Astrocyte (in vitro differentiated cells and primary cell): Measurements from ENCODE around the gene CCL13. TPM values are rescaled to one million over a fixed set of nuclear protein-coding genes. Genes with fewer than 3 reads are reported as not detected.

ENCODE experiments used
- DNase-seq: peaks from one replicate; pipeline ENCODE4 v3.0.0-alpha.2; 2010; ENCODE audit warnings: low read depth
- FAIRE-seq: peaks from 2 replicates; lab custom pipeline; 2011; peaks lifted over from hg19 to GRCh38; lab: Jason Lieb, UNC
- H2AFZ ChIP-seq: 2 replicates; pipeline ENCODE4 v1.6.0; 2012; ENCODE audit warnings: low read depth, low read length, inconsistent platforms
- H3K27ac ChIP-seq: 2 replicates; pipeline ENCODE4 v1.5.1; 2011; ENCODE audit warnings: low read depth, low read length, inconsistent platforms
- H3K27me3 ChIP-seq: 2 replicates; pipeline ENCODE4 v1.6.0; 2011; ENCODE audit warnings: low read length, inconsistent platforms; ENCODE audit not compliant: insufficient read depth
- H3K36me3 ChIP-seq: 2 replicates; pipeline ENCODE4 v1.5.1; 2011; ENCODE audit warnings: low read length, inconsistent platforms; ENCODE audit not compliant: insufficient read depth
- H3K4me1 ChIP-seq: 2 replicates; pipeline ENCODE4 v1.5.1; 2011; ENCODE audit warnings: low read length, inconsistent platforms; ENCODE audit not compliant: insufficient read depth
- H3K4me2 ChIP-seq: 2 replicates; pipeline ENCODE4 v1.6.0; 2012; ENCODE audit warnings: low read length, inconsistent platforms
- H3K4me3 ChIP-seq: 2 replicates; pipeline ENCODE4 v1.5.1; 2011; ENCODE audit warnings: low read depth, mild to moderate bottlenecking, low read length, inconsistent platforms; ENCODE audit not compliant: insufficient read depth
- H3K79me2 ChIP-seq: 2 replicates; pipeline ENCODE4 v1.6.0; 2012; ENCODE audit warnings: mild to moderate bottlenecking, low read length, inconsistent platforms; ENCODE audit not compliant: insufficient read depth
- H3K9ac ChIP-seq: 2 replicates; pipeline ENCODE4 v1.6.0; 2012; ENCODE audit warnings: mild to moderate bottlenecking, low read length, inconsistent platforms
- H3K9me3 ChIP-seq: 2 replicates; pipeline ENCODE4 v1.5.1; 2012; ENCODE audit warnings: low read depth, mild to moderate bottlenecking, low read length, inconsistent platforms; ENCODE audit not compliant: insufficient read depth
- H4K20me1 ChIP-seq: 2 replicates; pipeline ENCODE4 v1.6.0; 2012; ENCODE audit warnings: low read length, inconsistent platforms; ENCODE audit not compliant: insufficient read depth
- H3K27ac Mint-ChIP-seq: one replicate; pipeline ENCODE4 v1.8.0; 2021; ENCODE audit warnings: mild to moderate bottlenecking, mixed read lengths; ENCODE audit not compliant: unreplicated experiment
- H3K27me3 Mint-ChIP-seq: one replicate; pipeline ENCODE4 v1.8.0; 2021; ENCODE audit warnings: low read depth, mixed read lengths; ENCODE audit not compliant: unreplicated experiment
- H3K36me3 Mint-ChIP-seq: one replicate; pipeline ENCODE4 v1.8.0; 2021; ENCODE audit warnings: low read depth, mixed read lengths; ENCODE audit not compliant: unreplicated experiment
- H3K4me1 Mint-ChIP-seq: one replicate; pipeline ENCODE4 v1.8.0; 2021; ENCODE audit warnings: low read depth, mixed read lengths; ENCODE audit not compliant: unreplicated experiment
- H3K4me3 Mint-ChIP-seq: one replicate; pipeline ENCODE4 v1.8.0; 2021; ENCODE audit warnings: mild to moderate bottlenecking, moderate library complexity, mixed read lengths; ENCODE audit not compliant: unreplicated experiment
- H3K9me3 Mint-ChIP-seq: one replicate; pipeline ENCODE4 v1.8.0; 2021; ENCODE audit warnings: mild to moderate bottlenecking, mixed read lengths; ENCODE audit not compliant: unreplicated experiment
- CTCF ChIP-seq: IDR thresholded peaks from 2 replicates; pipeline ENCODE4 v1.5.1; 2011; ENCODE audit warnings: low read depth, mild to moderate bottlenecking, inconsistent platforms, low read length, moderate library complexity; ENCODE audit not compliant: insufficient read depth
- EZH2 ChIP-seq: IDR thresholded peaks from 2 replicates; pipeline ENCODE4 v1.6.1; 2012; ENCODE audit warnings: mild to moderate bottlenecking, low read length, inconsistent platforms; ENCODE audit not compliant: insufficient read depth
- total RNA-seq: library from RNA; stranded (reverse); gene quantifications from 2 replicates; pipeline ENCODE4 v1.2.1, GENCODE V29; 2021

Gene CCL13
- total RNA-seq, 1 donor from 2014 or later = not detected

GRCh38 chr17:34374457-34374856 lies 18.2 kb downstream of the CCL13 start:
- H3K9me3 Mint-ChIP-seq = no peaks in the 10 kb centered on the region
- Histone ChIP-seq H3K79me2 (no peaks in the 10 kb centered on the region), H3K9ac (no peak overlapping the region), H3K36me3 (no peaks in the 10 kb centered on the region), H3K27ac (no peak overlapping the region), H2AFZ (no peak overlapping the region), H4K20me1 (no peaks in the 10 kb centered on the region), H3K4me3 (no peak overlapping the region), H3K27me3 (peaks cover 3% of the 10 kb centered on the region), H3K4me2 (no peak overlapping the region), H3K4me1 (no peaks in the 10 kb centered on the region), H3K9me3 (no peaks in the 10 kb centered on the region)
- peaks cover 18% of the 10 kb centered on the region for H3K27me3 Mint-ChIP-seq
- DNase-seq (no peak), FAIRE-seq (no peak)
- peaks cover 16% of the 10 kb centered on the region for H3K4me1 Mint-ChIP-seq
- no peak for TF ChIP-seq EZH2
- no peak for TF ChIP-seq CTCF
- H3K36me3 Mint-ChIP-seq = no peaks in the 10 kb centered on the region
- no peak overlapping the region for H3K27ac Mint-ChIP-seq
- H3K4me3 Mint-ChIP-seq = no peak overlapping the region

GRCh38 chr17:34375426-34375997 lies 19.2 kb downstream of the CCL13 start:
- Histone ChIP-seq H3K9me3 (no peaks in the 10 kb centered on the region), H3K79me2 (no peaks in the 10 kb centered on the region), H3K4me3 (no peak overlapping the region), H3K4me1 (no peaks in the 10 kb centered on the region), H3K36me3 (no peaks in the 10 kb centered on the region), H3K4me2 (no peak overlapping the region), H4K20me1 (no peaks in the 10 kb centered on the region), H2AFZ (no peak overlapping the region), H3K9ac (no peak overlapping the region), H3K27me3 (peaks cover 3% of the 10 kb centered on the region), H3K27ac (no peak overlapping the region)
- FAIRE-seq = no peak
- Mint-ChIP-seq H3K27me3 (peaks cover 13% of the 10 kb centered on the region), H3K4me1 (peaks cover 23% of the 10 kb centered on the region), H3K27ac (no peak overlapping the region), H3K9me3 (no peaks in the 10 kb centered on the region), H3K4me3 (no peak overlapping the region), H3K36me3 (no peaks in the 10 kb centered on the region)
- DNase-seq = no peak
- TF ChIP-seq EZH2 (no peak), CTCF (no peak)

- H3K9me3 ChIP-seq = no peaks in the 10 kb centered on the region
- peaks cover 3% of the 10 kb centered on the region for H3K27me3 ChIP-seq
- H4K20me1 ChIP-seq = no peaks in the 10 kb centered on the region
- H3K4me1 ChIP-seq = no peaks in the 10 kb centered on the region
- no peak overlapping the region for H2AFZ ChIP-seq
- no peak overlapping the region for H3K4me3 ChIP-seq
- H3K27me3 Mint-ChIP-seq = peaks cover 13% of the 10 kb centered on the region
- no peak for DNase-seq
- no peaks in the 10 kb centered on the region for H3K36me3 ChIP-seq
- H3K4me2 ChIP-seq = no peak overlapping the region
- no peaks in the 10 kb centered on the region for H3K79me2 ChIP-seq
- no peak overlapping the region for H3K9ac ChIP-seq
- H3K4me1 Mint-ChIP-seq = peaks cover 18% of the 10 kb centered on the region
- no peak overlapping the region for H3K27ac ChIP-seq
- no peaks in the 10 kb centered on the region for H3K9me3 Mint-ChIP-seq
- H3K27ac Mint-ChIP-seq = peak overlapping the region; percentile 9
- TF ChIP-seq CTCF = no peak
- TF ChIP-seq EZH2 = no peak
- FAIRE-seq = no peak
- H3K4me3 Mint-ChIP-seq = no peak overlapping the region
- H3K36me3 Mint-ChIP-seq = no peaks in the 10 kb centered on the region
These were observed 21.0 kb downstream of the CCL13 start for GRCh38 chr17:34377078-34377823.
